SK-N-DZ (cell line): ENCODE results near the gene TRIO.
A peak's percentile ranks its signal among the peaks of the same experiment; 100 is the strongest.
"Not testable (repeated sequence)": the region's sequence is repeated elsewhere in the genome, so short reads cannot be mapped to it uniquely, and the experiment has no call there.

Source experiments
- DNase-seq: peaks from one replicate; pipeline ENCODE4 v3.0.0-alpha.2; 2015; ENCODE audit warnings: low spot score

Gene TRIO

GRCh38 chr5:14429101-14430050, 286.2 kb downstream of the TRIO start:
- no peak for DNase-seq

DNA sequence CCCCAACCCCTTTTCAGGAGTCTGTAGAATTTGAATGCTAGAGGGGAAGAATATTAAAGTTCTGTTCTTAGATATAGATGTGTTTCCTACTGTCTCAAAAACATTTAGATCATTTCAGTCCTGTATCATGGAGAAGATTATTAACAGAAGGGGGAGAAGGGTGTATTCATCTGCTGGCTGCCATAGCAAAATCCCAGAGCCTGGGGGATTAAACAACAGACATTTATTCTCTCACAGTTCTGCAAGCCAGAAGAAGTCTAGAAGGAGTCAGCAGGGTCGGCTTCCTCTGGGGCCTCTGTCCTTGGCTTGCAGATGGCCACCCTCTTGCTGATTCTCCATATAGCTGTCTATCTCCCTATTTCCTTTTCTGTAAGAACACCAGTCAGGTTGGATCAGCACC, 288.4 kb downstream of the TRIO start:
- DNase-seq = no peak

DNA sequence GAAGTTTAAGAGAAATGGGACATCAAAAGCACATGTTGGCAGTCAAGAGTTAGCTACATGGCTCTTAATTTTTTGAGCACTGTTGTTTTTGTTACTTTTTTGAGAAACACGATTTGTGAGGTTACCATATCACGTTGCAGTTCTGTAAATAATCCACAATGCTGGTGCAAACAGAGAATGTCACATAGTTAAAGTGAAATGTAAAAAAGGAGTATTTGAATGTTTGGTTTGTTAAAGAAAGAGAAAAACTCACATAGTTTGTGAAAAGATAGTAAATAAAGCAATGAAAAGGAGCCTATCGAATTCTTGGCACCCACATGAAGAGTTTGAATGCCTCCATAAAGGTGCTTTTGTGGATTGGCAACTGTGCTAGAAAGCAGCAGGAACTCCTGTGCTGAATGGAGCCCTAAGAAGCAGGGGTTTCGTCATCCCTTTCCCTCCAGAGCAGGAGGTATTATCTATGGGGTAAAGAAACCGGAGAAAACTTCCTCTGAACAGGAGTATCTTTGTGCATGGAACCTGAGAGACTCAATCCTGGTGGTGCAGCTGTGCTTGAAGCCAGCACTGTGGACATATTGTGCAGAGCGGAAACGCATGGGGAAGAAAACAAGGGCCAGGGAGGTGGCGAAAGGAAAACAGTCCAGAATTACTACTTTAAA, 289.9 kb downstream of the TRIO start:
- no peak for DNase-seq

DNA sequence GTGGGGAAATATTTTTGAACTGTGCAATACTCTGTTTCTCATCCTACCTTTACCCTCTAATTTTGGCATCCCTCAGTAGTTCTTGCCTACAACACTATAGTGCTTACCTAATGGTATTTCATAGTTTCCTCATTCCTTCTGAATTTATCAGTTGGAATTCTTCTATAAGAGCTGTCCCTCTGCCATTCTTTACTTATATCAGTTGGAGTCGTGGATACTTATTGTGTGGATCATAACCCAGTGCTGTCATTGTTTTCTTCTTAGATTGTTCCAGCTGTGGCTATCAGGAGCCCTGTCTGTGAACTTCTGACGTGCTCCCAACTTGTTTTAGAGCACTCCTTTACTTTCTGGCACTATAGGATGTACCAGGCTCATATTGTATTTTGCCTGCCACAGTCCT, 292.3 kb downstream of the TRIO start:
- DNase-seq = no peak

DNA sequence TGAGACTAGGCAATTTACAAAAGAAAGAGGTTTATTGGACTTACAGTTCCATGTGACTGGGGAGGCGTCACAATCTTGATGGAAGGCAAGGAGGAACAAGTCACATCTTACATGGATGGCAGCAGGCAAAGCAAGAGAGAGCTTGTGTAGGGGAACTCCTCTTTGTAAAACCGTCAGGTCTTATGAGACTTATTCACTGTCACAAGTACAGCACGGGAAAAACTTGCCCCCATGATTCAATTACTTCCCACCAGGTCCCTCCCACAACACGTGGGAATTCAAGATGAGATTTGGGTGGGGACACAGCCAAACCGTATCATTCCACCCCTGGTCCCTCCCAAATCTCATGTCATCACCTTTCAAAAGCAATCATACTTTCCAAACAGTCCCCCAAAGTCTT, 293.0 kb downstream of the TRIO start:
- not testable (repeated sequence) for DNase-seq

DNA sequence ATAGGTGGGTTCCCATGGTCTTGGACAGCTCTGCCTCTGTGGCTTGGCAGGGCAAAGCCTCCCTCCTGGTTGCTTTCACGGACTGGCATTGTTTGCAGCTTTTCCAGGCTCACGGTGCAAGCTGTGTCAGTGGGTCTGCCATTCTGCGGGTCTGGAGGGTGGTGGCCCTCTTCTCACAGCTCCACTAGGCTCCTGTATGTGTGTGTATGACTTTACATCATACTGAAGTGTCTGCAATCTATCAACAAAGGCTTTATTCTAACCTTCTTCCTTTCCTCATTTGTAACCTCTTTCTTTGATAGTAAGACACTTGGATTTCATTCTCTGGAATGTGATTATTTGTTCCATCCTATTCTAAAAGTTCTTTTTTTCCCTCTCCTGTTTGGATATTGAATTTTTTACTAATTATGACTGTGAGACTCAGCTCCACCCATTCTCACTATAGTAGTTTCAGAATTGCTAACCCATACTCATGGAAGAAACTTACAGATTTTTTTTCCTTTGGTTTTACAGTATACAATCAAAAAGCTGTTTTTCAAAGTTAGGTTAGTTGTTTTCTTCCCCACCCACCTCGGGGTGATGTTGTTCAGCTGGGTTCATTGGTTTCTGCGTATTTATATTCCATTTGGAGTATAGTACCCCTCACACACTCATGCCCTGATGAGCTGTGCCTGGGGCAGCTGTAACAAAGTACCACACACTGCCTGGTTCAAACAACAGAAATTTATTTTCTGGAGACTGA, 293.8 kb downstream of the TRIO start:
- no peak for DNase-seq

DNA sequence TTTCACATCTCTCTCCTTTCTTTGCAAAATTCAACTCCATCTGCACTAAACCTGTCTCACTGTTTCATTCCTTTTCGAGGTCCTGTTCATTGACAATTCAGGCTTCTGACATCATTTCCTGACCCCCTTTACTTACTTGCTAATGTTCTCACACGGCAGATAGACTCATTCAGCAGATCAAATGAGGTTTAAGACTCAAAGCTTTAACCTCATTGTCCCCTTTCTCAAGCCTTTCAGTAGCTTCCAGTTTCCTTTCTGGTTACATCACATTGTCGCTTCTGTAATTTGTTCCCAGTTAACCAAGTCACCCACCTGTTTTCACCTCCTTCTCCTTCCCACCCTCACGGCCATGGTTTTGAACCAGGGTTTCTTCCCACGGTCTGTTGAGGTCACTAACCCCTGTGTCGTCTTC, 295.1 kb downstream of the TRIO start:
- DNase-seq = no peak

- no peak for DNase-seq
Observed at GRCh38 chr5:14439087-14439871, 296.1 kb downstream of the TRIO start.

DNA sequence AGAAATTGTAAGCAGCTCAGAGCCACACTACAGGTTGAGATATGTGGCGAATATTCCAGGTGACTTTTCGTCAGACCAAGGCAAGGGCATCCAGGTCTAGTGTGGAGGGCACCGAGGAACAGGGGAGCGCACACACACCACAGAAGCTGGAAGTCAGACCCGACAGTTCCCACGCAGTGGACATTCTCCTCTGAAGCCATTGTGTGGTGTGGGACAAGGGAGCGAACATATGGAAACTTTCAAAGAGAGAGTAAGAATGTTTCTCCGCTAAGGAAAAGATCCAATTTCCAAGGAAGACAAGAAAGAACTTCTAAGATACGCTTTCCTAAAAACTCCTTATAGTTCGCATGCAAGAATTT, 297.1 kb downstream of the TRIO start:
- no peak for DNase-seq

- DNase-seq = peak; percentile 84
Observed at GRCh38 chr5:14440582-14441431, 297.7 kb downstream of the TRIO start.

GRCh38 chr5:14441641-14442040, 298.5 kb downstream of the TRIO start:
- DNase-seq = no peak

- DNase-seq = no peak
Observed at GRCh38 chr5:14442536-14442935, 299.4 kb downstream of the TRIO start.

GRCh38 chr5:14443671-14444093, 300.5 kb downstream of the TRIO start:
- peak; percentile 12 for DNase-seq

DNA sequence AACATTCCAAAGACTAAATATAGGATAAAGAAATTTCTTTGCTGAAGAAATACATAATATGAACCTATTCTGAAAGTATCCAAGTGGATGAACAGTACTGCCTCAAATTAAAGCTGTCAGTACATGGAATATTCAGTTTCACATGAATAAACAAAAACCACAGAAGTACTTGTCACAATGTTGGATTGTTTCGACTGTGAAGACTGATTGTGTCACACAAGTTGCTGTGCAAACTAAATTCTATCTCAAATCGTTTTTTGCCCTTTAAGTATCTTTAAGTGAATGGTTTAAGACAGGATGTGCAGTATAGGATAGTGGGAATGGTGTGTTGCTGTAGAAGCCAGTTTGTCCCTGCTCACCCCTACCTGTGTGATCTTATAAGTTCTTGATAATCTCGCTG, 301.0 kb downstream of the TRIO start:
- no peak for DNase-seq

DNA sequence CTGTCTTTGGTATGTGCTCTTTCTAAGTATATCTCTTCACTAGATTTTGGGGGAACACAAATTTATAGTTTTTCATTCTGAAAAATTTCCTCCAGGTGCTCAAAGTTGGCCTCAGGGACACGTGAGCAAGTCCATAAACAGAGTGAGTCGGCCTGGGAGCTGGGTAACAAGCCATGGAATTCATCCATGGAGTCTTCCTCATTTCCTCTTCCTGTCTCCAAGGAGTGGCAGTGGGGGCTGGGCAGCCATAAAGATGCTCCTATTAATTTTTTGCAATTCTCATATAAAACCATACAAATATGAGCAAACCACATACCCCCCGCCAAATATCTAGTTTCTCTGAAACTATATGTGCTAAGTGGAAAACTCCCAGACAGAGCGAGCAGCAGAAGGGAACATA, 301.9 kb downstream of the TRIO start:
- no peak for DNase-seq

GRCh38 chr5:14445576-14446290, 302.6 kb downstream of the TRIO start:
- no peak for DNase-seq

DNA sequence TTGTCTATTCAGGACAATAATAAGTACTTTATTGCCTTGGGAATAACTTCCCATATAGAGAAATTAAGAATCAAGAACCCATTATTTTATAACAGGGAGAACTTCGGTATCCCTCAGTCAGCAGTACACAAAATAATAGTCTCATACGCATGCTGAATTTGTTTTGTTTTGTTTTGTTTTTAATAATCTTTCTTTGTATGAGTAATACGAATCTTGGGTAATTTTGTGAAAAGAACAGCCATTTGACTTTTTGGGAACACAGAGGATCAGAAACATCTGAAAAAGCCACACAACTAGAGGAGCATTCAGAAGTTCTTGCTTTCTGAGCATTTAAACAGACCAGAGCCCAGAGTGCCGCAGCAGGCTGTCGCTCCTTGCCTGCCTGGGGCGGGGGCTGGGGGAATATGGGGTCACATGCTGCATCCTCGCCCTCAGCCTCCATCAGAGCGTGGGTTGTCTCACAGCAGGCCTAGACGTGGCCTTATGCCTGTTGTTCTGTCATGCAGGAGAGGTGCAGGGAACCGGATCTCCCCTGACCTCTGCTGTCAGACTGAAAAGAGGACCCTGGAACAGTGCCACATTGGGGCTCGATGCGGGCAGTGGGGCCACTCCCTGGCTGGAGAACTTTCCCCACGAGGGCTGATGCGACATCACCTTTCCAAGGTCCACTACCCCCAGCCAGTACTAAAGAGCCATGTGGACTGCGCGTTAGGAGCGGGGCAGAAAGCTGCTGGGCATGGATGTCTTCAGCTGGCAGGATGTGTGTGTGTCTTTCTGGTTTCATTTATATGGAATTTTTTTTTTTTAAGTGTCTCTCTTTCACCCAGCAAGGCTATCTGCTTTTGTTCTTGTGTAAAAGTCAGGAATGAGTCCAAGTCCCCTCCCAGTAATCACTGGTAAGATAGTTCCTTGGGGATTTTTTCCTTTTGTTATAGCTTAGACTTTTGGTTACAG, 305.1 kb downstream of the TRIO start:
- DNase-seq = no peak

DNA sequence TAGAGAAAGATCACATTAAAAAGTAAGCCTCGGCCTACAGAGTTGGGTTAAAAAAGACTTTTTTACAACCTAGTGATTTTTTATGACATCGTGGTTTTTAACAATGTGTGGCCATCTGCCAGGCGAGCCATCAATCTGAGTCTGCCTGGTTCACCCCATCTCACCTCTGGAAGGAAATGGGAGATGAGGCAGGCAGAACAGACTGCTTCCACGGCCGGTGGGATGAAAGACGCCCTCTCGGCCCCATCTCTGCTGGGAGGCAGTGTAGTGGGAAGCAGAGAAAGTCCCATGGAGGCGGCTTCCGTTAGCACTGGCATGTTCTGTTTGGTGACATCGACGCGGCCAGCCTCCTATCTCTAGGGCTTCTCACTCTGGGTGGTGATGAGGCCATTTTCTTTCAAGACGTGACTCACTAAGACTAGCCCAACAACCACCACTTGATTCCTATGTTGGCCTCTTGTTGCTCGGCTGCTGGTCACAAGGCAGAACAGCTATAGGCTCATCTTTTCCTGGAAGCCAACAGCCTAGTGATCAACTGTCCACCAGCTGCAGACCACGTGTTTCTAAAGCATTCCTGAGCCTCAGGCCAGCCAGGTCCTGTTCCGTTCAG, 306.0 kb downstream of the TRIO start:
- no peak for DNase-seq
